PC-3 (cell line): ENCODE data around the gene LRIG3. TPM values are rescaled to one million over a fixed set of nuclear protein-coding genes. Genes with fewer than 3 reads are reported as not detected.

Source experiments
- ATAC-seq: fragments of 200-7000 bp; cut with Tn5 transposase; 2 replicates; pipeline ENCODE4 v1.9.1; 2020; ENCODE audit warnings: mild to moderate bottlenecking, moderate library complexity
- BruUV-seq: library from RNA; stranded (reverse); fragments of 400-500 nt; replicated peaks from 2 replicates; lab custom pipeline; 2021; lab: Mats Ljungman, UMichigan
- CTCF ChIA-PET: fragments of 300-600 bp; sonication (Branson Sonifier 250); formaldehyde crosslinking; loops from one replicate; lab custom pipeline; 2022; ENCODE audit warnings: antibody characterized with exemption; lab: Charles Lee
- POLR2A ChIA-PET: fragments of 300-600 bp; sonication (Branson Sonifier 250); formaldehyde crosslinking; loops from one replicate; lab custom pipeline; 2022; ENCODE audit warnings: antibody characterized with exemption; ENCODE audit not compliant: unreplicated experiment; lab: Charles Lee
- DNase-seq: peaks from one replicate; pipeline ENCODE4 v3.0.0-alpha.2; 2015
- H2AFZ ChIP-seq: fragments of 300-600 bp; sonication (generic); 2 replicates; pipeline ENCODE4 v1.6.0; 2016; ENCODE audit warnings: antibody characterized with exemption, low read length
- H3F3A ChIP-seq: fragments of 300-600 bp; sonication (generic); one replicate; pipeline ENCODE4 v1.6.0; 2017; ENCODE audit warnings: antibody characterized with exemption, low read length, control low read depth, mild to moderate bottlenecking; ENCODE audit not compliant: unreplicated experiment
- H3K27ac ChIP-seq: fragments of 300-600 bp; sonication (generic); 2 replicates; pipeline ENCODE4 v1.5.1; 2016; ENCODE audit warnings: mild to moderate bottlenecking, low read length
- H3K27me3 ChIP-seq: fragments of 300-600 bp; sonication (generic); 2 replicates; pipeline ENCODE4 v1.6.1; 2016; ENCODE audit warnings: low read length, mixed read lengths
- H3K36me3 ChIP-seq: fragments of 300-600 bp; sonication (generic); 2 replicates; pipeline ENCODE4 v1.6.1; 2016; ENCODE audit warnings: low read depth, mixed run types, low read length, mixed read lengths
- H3K4me1 ChIP-seq: fragments of 300-600 bp; sonication (generic); 2 replicates; pipeline ENCODE4 v1.5.1; 2016; ENCODE audit warnings: low read length; ENCODE audit not compliant: insufficient read depth
- H3K4me2 ChIP-seq: fragments of 300-600 bp; sonication (generic); 2 replicates; pipeline ENCODE4 v1.6.0; 2016; ENCODE audit warnings: low read length
- H3K4me3 ChIP-seq: fragments of 300-600 bp; sonication (generic); 2 replicates; pipeline ENCODE4 v1.5.1; 2016; ENCODE audit warnings: mild to moderate bottlenecking, low read length, mixed read lengths
- H3K79me2 ChIP-seq: fragments of 300-600 bp; sonication (generic); 2 replicates; pipeline ENCODE4 v1.6.1; 2017; ENCODE audit warnings: low read length, mixed read lengths
- H3K9ac ChIP-seq: fragments of 300-600 bp; sonication (generic); 2 replicates; pipeline ENCODE4 v1.6.0; 2016; ENCODE audit warnings: mild to moderate bottlenecking, low read length
- H3K9me2 ChIP-seq: fragments of 300-600 bp; sonication (generic); replicated peaks from 2 replicates; pipeline ENCODE4 v1.6.1; 2016; ENCODE audit warnings: mixed run types, low read length, mixed read lengths
- H3K9me3 ChIP-seq: fragments of 300-600 bp; sonication (generic); 2 replicates; pipeline ENCODE4 v1.6.1; 2016; ENCODE audit warnings: low read length, mixed read lengths
- H4K20me1 ChIP-seq: fragments of 300-600 bp; sonication (generic); 2 replicates; pipeline ENCODE4 v1.6.1; 2016; ENCODE audit warnings: low read length, mixed read lengths
- CTCF ChIP-seq: fragments of 300-600 bp; sonication (generic); conservative IDR thresholded peaks from 2 replicates; pipeline ENCODE4 v1.5.1; 2017; ENCODE audit warnings: antibody characterized with exemption, low read depth, mild to moderate bottlenecking, low read length
- EZH2 ChIP-seq: fragments of 300-600 bp; sonication (generic); IDR thresholded peaks from one replicate; pipeline ENCODE4 v1.6.1; 2017; ENCODE audit warnings: antibody characterized with exemption, mild to moderate bottlenecking, low read length; ENCODE audit not compliant: unreplicated experiment
- EZH2phosphoT487 ChIP-seq: fragments of 300-600 bp; sonication (generic); IDR thresholded peaks from 2 replicates; pipeline ENCODE4 v1.6.1; 2018; ENCODE audit warnings: mild to moderate bottlenecking, antibody characterized with exemption, low read length, borderline replicate concordance
- intact Hi-C: fragments of 100-400 bp; cut with micrococcal nuclease; formaldehyde crosslinking; loops from 2 replicates; pipeline ENCODE4 v1.9.0; 2023
- total RNA-seq: library from RNA; depleted of rRNA; stranded (reverse); fragments of >200 nt; gene quantifications from 2 replicates; pipeline ENCODE4 v1.2.3, GENCODE V29; 2014

The LRIG3 gene
- total RNA-seq, 1 experiment from 2014 or later: 8.6 TPM

- POLR2A ChIA-PET: interaction anchor here (0.6 kb wide), 2 partner anchors 8 to 145 kb away, joined by 3 read pairs; no protein-coding TSS in a partner anchor
- H3F3A ChIP-seq: no peaks in the 10 kb centered on the region
- H3K36me3 ChIP-seq: no peaks in the 10 kb centered on the region
- BruUV-seq: no TSS peak
- no peak overlapping the region for H3K27ac ChIP-seq
- H3K9ac ChIP-seq: peak overlapping the region; percentile 77
- ATAC-seq (no peak), DNase-seq (no peak)
- no peaks in the 10 kb centered on the region for H3K27me3 ChIP-seq
- H2AFZ ChIP-seq: peak overlapping the region; percentile 93
- CTCF ChIA-PET: interaction anchor here (0.6 to 0.7 kb wide), 2 partner anchors 57 to 1005 kb away, joined by 3 read pairs; no protein-coding TSS in a partner anchor
- peak overlapping the region; percentile 78 for H3K4me2 ChIP-seq
- H3K9me3 ChIP-seq: no peaks in the 10 kb centered on the region
- no peak for TF ChIP-seq CTCF
- no peak for TF ChIP-seq EZH2phosphoT487
- TF ChIP-seq EZH2: no peak
- H4K20me1 ChIP-seq: no peaks in the 10 kb centered on the region
- peak overlapping the region; percentile 97 for H3K4me3 ChIP-seq
- no peaks in the 10 kb centered on the region for H3K9me2 ChIP-seq
- H3K79me2 ChIP-seq: peaks cover 37% of the 10 kb centered on the region
- H3K4me1 ChIP-seq: peaks cover 32% of the 10 kb centered on the region
- intact Hi-C loops: no loop called here
These were observed 907 bp upstream of the LRIG3 start for GRCh38 chr12:58920961-58921861.

- TF ChIP-seq CTCF: no peak
- no peak for TF ChIP-seq EZH2
- TF ChIP-seq EZH2phosphoT487: no peak
- no peaks in the 10 kb centered on the region for H3K9me3 ChIP-seq
- peak overlapping the region; percentile 77 for H3K9ac ChIP-seq
- peak overlapping the region; percentile 78 for H3K4me2 ChIP-seq
- no peaks in the 10 kb centered on the region for H3K36me3 ChIP-seq
- ATAC-seq (peak; percentile 37), DNase-seq (peak; percentile 48)
- POLR2A ChIA-PET: no interaction called here
- no peaks in the 10 kb centered on the region for H4K20me1 ChIP-seq
- TSS peak; percentile 42 for BruUV-seq
- CTCF ChIA-PET: interaction anchor here (1.1 kb wide), 1 partner anchor 85 kb away, joined by 3 read pairs; no protein-coding TSS in a partner anchor
- peak overlapping the region; percentile 69 for H3K27ac ChIP-seq
- H3K9me2 ChIP-seq: no peaks in the 10 kb centered on the region
- H3K4me3 ChIP-seq: peak overlapping the region; percentile 97
- intact Hi-C loops: loop anchor here (2.0 to 10.0 kb wide), 5 partner anchors 121 to 572 kb away; no protein-coding TSS in a partner anchor
- peaks cover 44% of the 10 kb centered on the region for H3K4me1 ChIP-seq
- H3F3A ChIP-seq: no peaks in the 10 kb centered on the region
- peaks cover 54% of the 10 kb centered on the region for H3K79me2 ChIP-seq
- no peaks in the 10 kb centered on the region for H3K27me3 ChIP-seq
- peak overlapping the region; percentile 93 for H2AFZ ChIP-seq
These were observed 838 bp downstream of the LRIG3 start for GRCh38 chr12:58919231-58920101.
